GM21723 (cell line): ENCODE results near the gene RAB21.
A peak's percentile ranks its signal among the peaks of the same experiment; 100 is the strongest.

Source experiments
- ATAC-seq: cut with Tn5 transposase; IDR thresholded peaks from one replicate; pipeline ENCODE4 v1.9.1; 2021; ENCODE audit warnings: mild to moderate bottlenecking, moderate library complexity; ENCODE audit not compliant: unreplicated experiment

Gene RAB21

GRCh38 chr12:71754461-71755145, at the start of gene RAB21:
TSS of gene RAB21 (plus strand) at chr12:71754863. CDS start at chr12:71755130, 267 bp downstream.
- peak; percentile 95 for ATAC-seq

GRCh38 chr12:71704920-71705319, 49.7 kb upstream of the RAB21 start:
- no peak for ATAC-seq

GRCh38 chr12:71708658-71709057, 46.0 kb upstream of the RAB21 start:
- ATAC-seq, result no peak

GRCh38 chr12:71710276-71711125, 44.2 kb upstream of the RAB21 start:
- ATAC-seq, result no peak

GRCh38 chr12:71718611-71719010, 36.1 kb upstream of the RAB21 start:
- no peak for ATAC-seq

GRCh38 chr12:71719647-71720370, 34.9 kb upstream of the RAB21 start:
- no peak for ATAC-seq

GRCh38 chr12:71721783-71722505, 32.7 kb upstream of the RAB21 start:
- no peak for ATAC-seq

GRCh38 chr12:71725011-71725410, 29.7 kb upstream of the RAB21 start:
- no peak for ATAC-seq

GRCh38 chr12:71726548-71726947, 28.1 kb upstream of the RAB21 start:
- ATAC-seq, result no peak

- ATAC-seq, result no peak
These were observed 26.7 kb upstream of the RAB21 start for GRCh38 chr12:71727958-71728357.

GRCh38 chr12:71730936-71731335, 23.7 kb upstream of the RAB21 start:
- ATAC-seq, result no peak

- no peak for ATAC-seq
These were observed 23.0 kb upstream of the RAB21 start for GRCh38 chr12:71731439-71732356.

- no peak for ATAC-seq
These were observed 22.3 kb upstream of the RAB21 start for GRCh38 chr12:71732357-71732712.

GRCh38 chr12:71737197-71737596, 17.5 kb upstream of the RAB21 start:
- no peak for ATAC-seq

GRCh38 chr12:71742998-71743397, 11.7 kb upstream of the RAB21 start:
- ATAC-seq, result no peak

GRCh38 chr12:71744522-71745300, 10.0 kb upstream of the RAB21 start:
- ATAC-seq, result no peak

GRCh38 chr12:71746974-71747611, 7.6 kb upstream of the RAB21 start:
- peak; percentile 97 for ATAC-seq

GRCh38 chr12:71748081-71748850, 6.4 kb upstream of the RAB21 start:
- no peak for ATAC-seq
